Central memory CD4-positive, alpha-beta T cell (primary cell): ENCODE results near the gene CHSY3.

ENCODE experiments used
- DNase-seq: peaks from one replicate; pipeline ENCODE4 v3.0.0; 2022

CHSY3 gene

GRCh38 chr5:129951039-129951438 lies 46.8 kb downstream of the CHSY3 start:
- DNase-seq = no peak

- DNase-seq = no peak
Observed at GRCh38 chr5:129958581-129958980, 54.3 kb downstream of the CHSY3 start.

- no peak for DNase-seq
Observed at GRCh38 chr5:129960831-129961230, 56.6 kb downstream of the CHSY3 start.

DNA sequence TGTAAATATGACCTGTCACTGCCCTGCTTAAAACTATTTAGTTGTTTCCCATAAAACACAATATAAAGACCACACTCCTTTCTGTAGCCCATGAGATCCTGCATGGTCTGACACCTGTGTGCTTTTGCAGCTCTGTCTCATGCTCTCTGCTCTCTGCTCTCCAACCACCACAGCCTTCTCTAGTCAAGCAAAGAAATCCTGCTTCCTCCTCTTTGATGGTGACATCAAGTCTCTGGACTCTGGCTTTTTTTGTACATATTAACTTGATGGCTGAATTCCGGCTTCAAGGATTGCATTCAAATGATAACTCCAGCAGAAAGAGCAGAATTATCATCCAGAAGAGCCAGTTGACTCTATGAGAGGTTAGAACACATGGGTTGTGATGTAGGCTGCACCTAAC lies 58.2 kb downstream of the CHSY3 start:
- no peak for DNase-seq

DNA sequence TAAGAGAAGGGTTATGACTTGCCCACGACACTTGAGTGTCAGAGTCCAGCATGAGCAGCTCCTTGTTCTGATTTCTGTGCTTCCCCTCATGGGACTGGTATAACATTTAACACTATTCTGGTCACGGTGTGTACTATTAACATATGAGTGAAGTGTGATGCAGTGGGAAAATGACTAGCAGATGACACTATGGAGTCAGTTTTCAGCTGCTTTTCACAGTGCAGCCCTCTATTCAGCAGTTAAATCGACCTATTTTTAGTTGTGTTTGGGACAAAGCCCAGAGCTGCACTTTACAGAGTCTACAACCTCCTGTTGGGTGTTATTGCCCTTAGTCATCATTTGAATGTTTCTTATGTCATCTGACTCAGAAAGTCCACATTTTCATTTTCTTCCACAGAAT lies 59.1 kb downstream of the CHSY3 start:
- no peak for DNase-seq

DNA sequence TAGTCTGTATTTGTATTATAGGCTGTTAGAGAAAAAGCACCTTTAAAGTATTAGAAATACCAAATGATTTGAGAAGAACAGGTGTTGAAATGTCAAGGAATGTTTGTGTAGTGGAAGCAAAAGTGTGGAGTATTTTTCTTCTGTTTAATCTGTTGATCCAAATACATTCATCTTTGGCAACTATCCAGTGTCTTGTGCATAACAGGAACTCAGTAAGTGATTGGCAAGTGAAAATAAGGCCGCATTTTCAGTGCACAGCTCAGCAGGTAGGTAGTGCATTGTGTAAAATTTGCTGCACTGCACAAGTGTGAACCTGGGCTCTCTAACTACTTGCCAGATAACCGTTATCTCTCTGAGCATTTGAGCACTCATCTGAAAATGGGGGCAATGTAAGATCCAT lies 61.8 kb downstream of the CHSY3 start:
- DNase-seq = no peak

- DNase-seq = no peak
Observed at GRCh38 chr5:129971714-129972113, 67.4 kb downstream of the CHSY3 start.

GRCh38 chr5:129972465-129973141 lies 68.3 kb downstream of the CHSY3 start:
- no peak for DNase-seq

- DNase-seq = no peak
Observed at GRCh38 chr5:129973716-129974426, 69.6 kb downstream of the CHSY3 start.

DNA sequence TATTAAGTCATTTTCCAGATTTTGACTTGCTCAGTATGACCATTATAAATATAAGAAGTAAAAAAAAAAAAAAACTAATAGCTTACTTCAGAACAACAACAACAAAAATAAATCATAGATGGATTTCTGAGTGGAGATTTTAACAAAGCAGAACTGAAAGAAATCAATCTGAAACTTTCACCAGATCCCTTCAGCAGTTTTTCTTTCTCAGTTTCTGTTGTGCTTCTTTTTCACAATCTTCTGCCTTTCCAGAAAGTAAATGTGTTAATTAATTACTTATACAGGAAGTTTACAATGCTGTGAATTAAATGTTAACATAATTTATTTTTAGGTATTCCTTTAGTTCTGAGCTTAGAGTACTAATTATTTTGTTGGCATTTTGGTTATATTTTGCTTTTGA lies 73.5 kb downstream of the CHSY3 start:
- DNase-seq = no peak

DNA sequence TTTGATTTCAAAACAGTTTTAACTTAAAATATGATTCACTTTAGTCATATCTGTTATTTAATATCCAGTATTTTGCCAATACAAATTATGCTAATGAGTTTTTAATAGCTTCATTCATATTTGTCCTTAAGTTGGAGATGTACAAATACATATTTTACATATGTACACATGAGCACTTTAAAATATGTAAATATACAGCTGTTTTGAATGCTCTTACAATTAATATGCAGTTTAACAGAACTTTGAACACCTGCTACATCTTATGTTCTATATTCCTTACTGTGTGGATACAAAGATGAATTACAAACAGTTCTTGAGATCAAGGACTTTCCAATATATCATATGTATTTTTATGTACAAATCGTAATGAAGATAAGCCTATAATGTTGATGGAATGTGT lies 74.0 kb downstream of the CHSY3 start:
- no peak for DNase-seq

GRCh38 chr5:129988453-129988852 lies 84.2 kb downstream of the CHSY3 start:
- DNase-seq = no peak

DNA sequence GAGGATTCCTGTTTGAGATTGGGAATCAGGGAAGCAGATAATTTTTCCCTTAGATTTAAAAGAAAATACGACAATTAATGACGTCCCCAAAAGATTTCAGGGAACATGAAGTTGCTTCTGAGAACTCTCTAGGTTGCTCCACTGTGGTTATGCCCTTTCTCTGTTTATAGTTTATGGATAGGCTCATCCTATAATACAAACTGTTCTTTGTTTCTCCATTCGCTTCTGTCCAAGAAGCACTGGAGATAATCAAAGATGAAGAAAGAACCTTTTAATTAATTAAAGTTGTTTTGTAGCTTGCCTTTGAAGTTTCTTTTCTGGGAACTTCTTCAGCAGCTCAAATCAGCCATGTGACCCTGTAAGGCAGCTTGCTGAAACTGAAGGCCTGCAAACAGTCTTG lies 87.5 kb downstream of the CHSY3 start:
- no peak for DNase-seq

- DNase-seq = no peak
Observed at GRCh38 chr5:129996896-129997295, 92.6 kb downstream of the CHSY3 start.

DNA sequence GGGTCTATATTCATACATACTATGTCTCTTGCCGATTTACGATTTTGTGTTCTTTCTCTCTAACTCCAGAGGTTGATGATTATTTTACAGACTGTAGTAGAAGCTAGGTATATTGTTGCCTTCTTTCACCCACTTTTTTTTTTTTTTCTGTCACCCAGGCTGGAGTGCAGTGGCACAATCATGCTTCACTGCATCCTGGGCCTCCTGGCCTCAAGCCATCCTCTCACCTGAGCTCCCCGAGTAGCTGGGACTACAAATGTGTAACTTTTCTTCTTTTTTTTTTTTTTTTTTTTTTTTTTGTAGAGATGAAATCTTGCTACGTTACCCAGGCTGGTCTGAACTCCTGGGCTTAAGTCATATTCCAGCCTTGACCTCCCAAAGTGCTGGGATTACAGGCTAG lies 96.2 kb downstream of the CHSY3 start:
- DNase-seq = no peak

DNA sequence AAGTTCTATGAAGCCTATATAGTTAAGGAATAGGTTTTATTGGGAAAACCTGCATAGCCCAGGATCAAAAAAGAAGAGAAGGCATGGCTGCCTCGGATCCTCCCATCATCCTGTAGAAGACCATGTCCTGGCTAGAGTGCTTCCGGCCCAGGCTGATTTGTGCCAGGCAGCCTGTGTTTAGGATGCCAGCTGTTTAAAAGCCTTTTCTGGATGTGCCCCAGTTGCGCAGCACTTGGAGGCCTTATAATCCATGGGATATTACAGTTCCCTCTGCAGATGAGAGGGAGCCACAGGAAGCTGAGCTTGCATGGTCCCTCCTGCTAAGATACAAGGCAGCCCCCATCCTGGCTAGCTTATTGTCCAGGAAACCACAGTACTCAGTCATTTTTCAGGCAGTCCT lies 97.9 kb downstream of the CHSY3 start:
- no peak for DNase-seq

DNA sequence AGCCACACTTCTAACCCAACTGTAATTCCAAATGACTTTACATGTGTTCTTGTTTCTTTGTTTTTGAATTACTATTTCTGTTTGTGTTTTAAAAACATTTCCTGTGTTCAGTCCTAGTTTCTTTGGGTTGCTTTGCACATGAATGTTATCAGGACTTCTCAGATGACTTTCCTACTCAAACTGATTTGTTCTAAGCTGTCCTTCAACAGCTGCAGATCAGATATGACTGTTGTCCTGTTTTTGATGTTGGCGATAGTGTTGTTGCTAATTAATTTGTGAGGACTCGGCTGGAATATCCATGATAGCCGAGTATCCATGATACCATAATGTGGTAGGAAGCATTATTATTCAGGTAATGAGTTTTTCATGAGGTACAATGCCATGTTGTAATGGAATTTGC lies 98.6 kb downstream of the CHSY3 start:
- DNase-seq = no peak

GRCh38 chr5:130011986-130012385 lies 107.7 kb downstream of the CHSY3 start:
- no peak for DNase-seq

- no peak for DNase-seq
Observed at GRCh38 chr5:130017173-130017572, 112.9 kb downstream of the CHSY3 start.

GRCh38 chr5:130018641-130019040 lies 114.4 kb downstream of the CHSY3 start:
- no peak for DNase-seq

DNA sequence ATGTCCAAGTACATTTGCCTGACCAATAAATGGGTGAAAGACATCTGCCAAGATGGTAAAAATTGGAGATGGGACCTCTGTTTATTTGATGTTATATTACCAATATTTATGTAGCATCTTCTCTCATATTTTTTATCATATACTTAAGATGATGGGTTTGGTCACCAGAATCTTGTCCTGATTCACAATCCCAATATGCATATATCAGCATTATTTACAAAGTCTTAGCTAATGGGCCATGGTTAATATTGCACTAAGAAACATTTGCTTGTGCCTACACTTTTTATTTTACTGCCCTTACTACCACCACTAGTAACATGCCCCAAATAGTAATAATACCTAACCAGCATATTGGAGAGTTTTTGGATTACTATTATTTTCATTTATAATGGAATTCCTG lies 116.7 kb downstream of the CHSY3 start:
- DNase-seq = no peak

GRCh38 chr5:130021876-130022275 lies 117.6 kb downstream of the CHSY3 start:
- no peak for DNase-seq

- no peak for DNase-seq
Observed at GRCh38 chr5:130023604-130024003, 119.3 kb downstream of the CHSY3 start.

DNA sequence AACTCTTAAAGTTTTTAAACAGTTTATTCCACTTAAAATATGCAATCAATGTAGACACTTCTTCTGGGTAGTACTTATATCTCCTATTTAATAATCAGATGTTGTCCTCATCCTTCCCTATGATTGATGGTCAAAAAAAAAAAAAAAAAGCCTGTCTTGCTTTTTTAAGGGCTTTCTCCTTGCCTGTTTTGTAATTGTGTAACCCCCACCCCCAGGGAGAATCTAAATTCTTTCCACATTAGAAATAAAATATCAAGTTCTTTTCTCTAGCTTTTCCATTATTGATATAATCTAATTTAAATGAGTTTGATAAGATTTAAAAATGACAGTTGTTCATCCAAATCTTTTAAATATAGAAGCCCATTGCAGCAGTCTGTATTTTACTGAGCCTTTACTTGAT lies 119.7 kb downstream of the CHSY3 start:
- no peak for DNase-seq

GRCh38 chr5:130025511-130025910 lies 121.2 kb downstream of the CHSY3 start:
- DNase-seq = no peak
